Hypothalamus (tissue), 51 donors: Measurements from ENCODE around the gene ATN1.
A peak's percentile ranks its signal among the peaks of the same experiment; 100 is the strongest.

Source experiments
- DNase-seq, 51 donors: peaks; one replicate each; lab custom pipeline; 2025; lab: John Stamatoyannopoulos, UW

Gene ATN1

GRCh38 chr12:6941782-6942181 lies 14.0 kb downstream of the ATN1 start:
- DNase-seq = no peak

DNA sequence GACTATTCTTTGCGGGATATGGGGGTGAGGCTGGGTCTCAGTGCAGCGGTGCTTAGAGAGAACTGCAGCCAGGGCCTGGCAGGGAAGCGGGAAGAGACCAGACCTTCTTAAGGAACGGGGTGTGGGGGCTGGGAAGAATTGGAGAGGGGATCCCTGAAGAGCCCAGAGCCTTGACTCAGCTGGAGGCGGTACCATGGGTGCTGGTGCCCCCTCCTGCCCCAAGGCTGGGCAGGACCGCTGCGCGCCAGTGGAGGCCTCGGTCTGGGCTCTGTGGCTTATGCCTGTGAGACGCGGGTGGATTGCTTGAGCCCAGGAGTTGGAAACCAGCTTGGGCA lies 14.5 kb downstream of the ATN1 start:
- peak in 1 of 51 donors; percentile 42 for DNase-seq

DNA sequence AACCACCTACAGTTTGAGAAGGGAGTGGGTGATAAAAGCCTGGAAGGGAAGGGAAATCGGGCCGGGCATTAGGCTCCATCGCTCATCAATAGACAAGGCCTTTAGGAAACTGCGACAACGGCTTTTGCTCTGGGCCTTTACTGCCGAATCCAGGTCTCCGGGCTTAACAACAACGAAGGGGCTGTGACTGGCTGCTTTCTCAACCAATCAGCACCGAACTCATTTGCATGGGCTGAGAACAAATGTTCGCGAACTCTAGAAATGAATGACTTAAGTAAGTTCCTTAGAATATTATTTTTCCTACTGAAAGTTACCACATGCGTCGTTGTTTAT lies 15.6 kb downstream of the ATN1 start:
- peak in 47 of 51 donors; percentile 17 to 94 (median 69) for DNase-seq

GRCh38 chr12:6943722-6944380 lies 16.1 kb downstream of the ATN1 start, which contains the start of the genes C12orf57 and RNU7-1:
TSS of gene C12orf57 (plus strand) at chr12:6944022. CDS start at chr12:6944122, 100 bp downstream.
TSS of gene RNU7-1 (plus strand) at chr12:6943816.
- peak in 42 of 51 donors; percentile 25 to 95 (median 58) for DNase-seq

GRCh38 chr12:6944381-6945186 lies 16.8 kb downstream of the ATN1 start:
- DNase-seq = peak in 50 of 51 donors; percentile 39 to 93 (median 84)

DNA sequence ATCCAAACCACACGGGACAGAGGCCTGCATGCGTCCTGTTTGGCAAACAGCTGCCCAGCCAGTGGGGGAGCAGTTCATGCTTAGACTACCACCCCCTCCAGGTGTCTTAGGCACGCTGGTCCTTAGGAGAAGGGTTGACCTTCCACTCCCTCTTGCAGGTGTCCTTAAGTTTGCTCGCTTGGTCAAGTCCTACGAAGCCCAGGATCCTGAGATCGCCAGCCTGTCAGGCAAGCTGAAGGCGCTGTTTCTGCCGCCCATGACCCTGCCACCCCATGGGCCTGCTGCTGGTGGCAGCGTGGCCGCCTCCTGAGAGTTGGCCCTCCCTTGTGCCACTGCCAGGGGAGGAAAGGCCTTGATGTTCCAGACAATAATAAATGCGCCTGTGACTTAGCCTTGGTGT lies 17.9 kb downstream of the ATN1 start:
- DNase-seq = no peak

DNA sequence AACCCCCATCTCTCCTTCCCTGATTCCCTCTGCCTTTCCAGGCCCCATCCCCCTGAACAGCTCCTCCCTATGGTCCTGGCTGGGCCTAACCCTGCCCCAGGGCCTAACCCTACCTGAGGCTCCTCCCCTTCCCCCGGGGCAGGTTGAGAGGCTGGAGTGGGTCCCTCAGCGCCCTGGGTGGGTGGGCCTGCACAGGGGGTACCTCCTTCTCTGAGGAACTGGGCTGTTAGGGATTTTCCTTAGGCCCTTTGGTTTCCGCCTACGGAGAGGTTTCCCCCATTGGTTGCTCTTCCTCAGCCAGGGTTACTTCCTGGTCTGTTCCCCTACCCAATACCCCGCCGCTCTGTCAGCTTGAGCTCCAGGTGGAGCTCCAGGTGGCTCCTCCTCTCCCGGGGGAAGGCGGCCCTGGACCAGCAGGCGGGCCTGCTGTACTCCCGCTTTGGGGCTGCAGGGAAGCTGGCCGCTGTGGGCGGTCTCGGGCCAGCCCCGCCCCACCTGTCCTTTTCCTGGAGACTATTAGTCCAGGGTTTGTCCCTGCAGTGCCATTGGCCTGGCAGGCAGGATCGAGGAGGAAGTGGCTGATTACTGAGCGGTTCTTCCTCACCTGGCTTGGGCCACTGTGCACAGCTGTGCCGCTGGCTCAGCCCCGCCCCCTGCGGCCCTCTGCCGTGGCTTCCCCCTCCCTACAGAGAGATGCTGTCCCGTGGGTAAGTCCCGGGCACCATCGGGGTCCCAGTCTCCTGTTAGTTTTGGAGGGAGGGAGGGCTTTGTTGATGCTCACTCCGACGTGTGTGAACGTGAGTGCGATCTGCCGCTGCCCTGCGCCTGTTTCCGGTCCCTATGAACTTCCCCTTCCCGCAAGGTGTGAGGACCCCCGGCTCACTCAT lies 18.5 kb downstream of the ATN1 start:
- peak in 1 of 51 donors; percentile 24 for DNase-seq

- no peak for DNase-seq
These were observed 19.2 kb downstream of the ATN1 start for GRCh38 chr12:6946920-6947374.

DNA sequence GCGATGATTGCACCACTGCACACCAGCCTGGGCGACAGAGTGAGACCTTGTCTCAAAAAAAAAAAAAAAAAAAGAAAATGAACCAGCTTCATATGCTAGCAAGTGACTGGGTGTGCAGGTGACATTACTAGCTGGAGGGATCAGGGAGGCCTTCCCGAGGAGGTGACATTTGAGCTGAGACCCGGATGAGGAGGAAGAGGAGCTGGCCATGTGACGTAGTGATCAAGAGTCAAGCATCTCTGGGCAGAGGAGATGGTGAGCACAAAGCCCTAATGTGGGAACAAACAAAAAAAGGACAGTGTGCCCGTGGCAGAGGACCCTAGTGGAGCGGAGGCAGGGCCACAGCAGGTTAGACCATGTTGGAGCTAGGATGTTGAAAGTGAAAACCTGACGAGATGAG lies 19.9 kb downstream of the ATN1 start:
- no peak for DNase-seq

DNA sequence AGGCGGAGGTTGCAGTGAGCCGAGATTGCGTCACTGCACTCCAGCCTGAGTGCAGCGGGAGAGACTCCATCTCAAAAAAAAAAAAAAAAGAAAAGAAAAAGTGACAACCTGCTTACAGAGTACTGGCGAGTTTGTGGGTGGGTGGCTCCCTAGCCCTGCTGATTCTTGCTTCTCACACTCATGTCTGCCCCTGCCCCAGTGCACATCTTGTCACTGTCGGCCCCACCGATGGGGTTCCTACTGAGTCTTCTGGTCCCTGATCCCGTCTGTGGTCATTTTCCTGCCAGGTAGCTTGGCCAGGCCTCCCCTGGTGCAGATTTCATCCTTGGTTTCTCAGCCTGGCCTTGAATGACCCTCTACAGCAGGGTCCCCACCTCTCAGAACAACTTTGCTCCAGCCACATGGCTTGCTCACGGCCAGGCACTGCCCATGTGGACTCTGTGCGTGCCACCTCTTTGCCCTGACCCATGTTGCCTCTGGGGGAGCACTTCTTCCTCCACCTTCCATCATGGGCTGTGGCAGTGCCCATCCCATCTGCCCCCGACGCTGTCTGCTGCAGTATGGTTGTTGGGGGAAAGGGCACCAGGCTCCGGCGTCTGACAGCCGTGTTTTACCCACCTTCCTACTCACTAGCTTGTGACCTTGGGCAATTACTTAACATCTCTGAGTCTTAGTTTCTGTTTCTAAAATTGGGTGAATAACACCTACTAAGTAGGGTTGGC lies 21.3 kb downstream of the ATN1 start:
- no peak for DNase-seq

- DNase-seq = no peak
These were observed 22.6 kb downstream of the ATN1 start for GRCh38 chr12:6950401-6950801.

DNA sequence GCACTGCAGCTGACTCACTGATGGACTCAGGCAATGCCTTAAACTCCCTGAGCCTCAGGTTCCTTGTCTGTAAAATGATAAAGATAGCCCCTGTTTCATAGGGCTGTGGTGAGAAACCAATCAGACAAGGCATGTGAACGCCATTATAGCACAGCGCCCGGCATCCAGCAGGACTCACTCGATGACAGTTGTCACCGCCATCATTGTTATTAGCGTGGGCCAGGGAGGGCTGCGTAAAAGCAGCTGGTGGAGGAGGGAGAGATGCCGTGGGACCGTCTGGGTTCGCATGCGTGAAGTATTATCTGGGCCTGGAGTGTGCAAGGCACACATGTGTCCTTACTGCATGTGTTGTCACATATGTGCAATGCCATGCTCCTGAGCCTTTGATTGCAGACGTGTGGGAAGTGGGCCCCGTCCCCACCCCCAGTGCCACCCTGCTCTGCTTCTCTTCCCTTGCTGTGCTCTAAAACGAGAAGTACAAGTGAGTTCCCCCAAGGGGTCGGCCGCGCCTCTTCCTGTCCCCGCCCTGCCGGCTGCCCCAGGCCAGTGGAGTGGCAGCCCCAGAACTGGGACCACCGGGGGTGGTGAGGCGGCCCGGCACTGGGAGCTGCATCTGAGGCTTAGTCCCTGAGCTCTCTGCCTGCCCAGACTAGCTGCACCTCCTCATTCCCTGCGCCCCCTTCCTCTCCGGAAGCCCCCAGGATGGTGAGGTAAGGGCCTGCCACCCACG lies 23.2 kb downstream of the ATN1 start, which contains the start of gene PTPN6:
TSS of gene PTPN6 (plus strand) at position 546 of the 730 bp plus-strand sequence. CDS start at position 703, 157 bp downstream.
- DNase-seq = peak in 10 of 51 donors; percentile 21 to 36 (median 26)

GRCh38 chr12:6951551-6952120 lies 23.9 kb downstream of the ATN1 start:
- DNase-seq = no peak

DNA sequence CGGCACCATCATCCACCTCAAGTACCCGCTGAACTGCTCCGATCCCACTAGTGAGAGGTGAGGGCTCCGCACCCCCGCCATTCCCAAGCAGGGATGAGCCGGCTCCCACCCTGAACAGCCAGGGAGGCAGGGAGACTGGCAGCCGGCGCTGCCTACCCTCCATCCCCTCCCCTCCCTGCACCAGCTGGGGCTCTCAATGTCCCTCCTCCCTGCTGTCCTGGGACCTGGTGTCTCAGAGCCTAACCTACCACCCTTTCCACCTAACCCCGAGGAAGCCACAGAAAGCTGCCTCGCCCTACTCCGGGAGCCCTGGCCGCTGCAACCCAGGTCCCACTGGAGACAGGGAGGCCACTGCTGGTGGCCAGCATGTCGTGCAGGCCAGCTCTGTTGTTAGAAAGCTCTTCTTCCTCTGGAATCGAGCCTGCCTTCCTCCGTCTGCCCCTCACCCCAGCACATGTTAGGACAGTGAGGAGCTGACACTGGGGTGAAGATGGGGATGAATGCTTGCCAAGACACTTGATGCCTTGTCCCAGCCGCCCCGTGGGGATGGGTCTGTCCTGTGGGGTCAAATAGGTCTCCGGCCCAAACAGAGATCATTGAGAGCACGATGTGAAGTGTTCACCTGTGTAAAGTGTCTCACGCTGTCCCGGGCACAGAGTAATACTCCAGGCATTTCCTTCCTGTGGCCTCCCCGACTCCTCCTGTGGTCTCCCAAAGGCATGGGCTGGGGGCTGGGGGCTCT lies 24.5 kb downstream of the ATN1 start:
- DNase-seq = no peak

GRCh38 chr12:6952863-6953441 lies 25.2 kb downstream of the ATN1 start:
- no peak for DNase-seq

- peak in 19 of 51 donors; percentile 14 to 49 (median 32) for DNase-seq
These were observed 25.9 kb downstream of the ATN1 start for GRCh38 chr12:6953442-6954315.
